ENCODE measurements around the gene RHEBL1. TPM values are rescaled to one million over a fixed set of nuclear protein-coding genes. Genes with fewer than 3 reads are reported as not detected.

Gene RHEBL1, protein sequence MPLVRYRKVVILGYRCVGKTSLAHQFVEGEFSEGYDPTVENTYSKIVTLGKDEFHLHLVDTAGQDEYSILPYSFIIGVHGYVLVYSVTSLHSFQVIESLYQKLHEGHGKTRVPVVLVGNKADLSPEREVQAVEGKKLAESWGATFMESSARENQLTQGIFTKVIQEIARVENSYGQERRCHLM
- 0.24 TPM in 1 of 2 replicates, not detected in the other for total RNA-seq

DNA sequence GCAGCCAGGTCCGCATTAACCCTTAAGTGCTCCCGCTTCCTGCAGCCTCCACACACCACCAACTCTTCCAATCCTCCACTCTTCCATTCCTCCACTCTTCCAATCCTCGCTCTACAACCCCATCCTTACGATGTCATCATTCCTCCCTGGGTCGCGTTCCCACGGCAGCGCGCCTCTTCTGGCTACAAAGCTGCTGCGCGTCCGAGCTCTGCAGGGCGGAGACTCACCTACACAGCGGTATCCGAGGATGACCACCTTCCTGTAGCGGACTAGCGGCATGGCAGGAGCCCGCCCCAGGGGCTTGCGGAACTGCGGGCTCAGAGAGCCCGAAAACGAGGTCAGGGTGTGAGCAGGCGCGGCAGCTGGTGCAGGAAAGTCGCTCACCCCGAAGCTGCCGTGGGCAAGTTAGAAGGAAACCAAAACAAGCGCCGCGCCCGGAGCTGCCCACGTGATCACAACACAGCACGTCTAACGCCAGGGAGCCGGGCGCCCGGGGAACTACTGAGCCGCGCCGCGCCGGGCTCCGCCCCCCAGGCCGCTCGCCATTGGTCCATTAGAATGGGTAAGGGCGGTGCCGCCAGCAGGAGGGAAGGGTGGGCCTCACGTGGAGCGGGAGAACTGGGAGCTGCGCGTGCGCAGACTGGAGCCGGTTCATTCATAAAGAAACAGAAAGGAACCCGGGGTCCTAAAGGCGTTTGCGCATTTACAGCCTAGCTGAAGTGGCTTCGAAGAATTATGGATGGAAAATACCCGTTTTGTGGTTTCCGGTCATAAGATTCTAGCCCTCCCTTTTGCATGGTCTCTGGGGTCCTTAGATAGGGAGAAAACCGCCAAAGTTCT lies at the start of gene RHEBL1:
Gene RHEBL1, minus strand, starts transcription at position 473 of the 840 bp plus-strand sequence. Its CDS starts 194 bp downstream, at position 279.

DNA sequence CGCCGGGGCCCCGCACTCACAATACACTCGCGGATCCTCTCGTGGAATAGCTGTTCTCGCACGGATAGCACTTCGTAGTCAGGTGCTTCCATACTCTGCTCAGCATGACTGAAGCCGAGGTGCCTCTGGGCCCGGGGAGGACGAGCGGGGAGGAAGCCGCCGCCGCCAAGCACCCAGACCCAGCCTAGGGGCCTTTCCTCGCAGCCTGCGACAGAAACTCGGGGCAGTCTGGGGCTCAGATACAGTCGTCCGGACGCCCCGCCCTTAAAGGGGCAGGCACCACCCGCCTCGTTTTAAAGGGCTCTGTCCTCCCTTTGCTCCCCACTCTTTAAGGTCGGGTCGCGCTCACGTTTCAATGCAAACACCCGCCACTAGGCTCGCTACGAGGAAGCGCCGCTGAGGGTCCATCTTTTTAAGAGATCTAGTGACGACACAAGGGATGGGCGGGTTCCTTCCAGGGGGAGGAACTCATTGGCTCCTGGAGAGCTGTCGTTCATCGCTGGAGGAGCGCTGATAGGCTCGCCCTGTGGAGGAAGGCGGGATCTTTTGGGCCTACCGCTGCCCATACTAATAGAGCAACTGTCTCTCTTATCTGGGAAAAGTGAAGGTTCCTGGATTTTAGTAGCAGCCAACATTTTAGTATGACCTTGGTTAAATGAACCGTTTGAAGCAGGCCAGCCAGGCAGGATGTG lies 40.8 kb upstream of the RHEBL1 start, which contains the start of gene LMBR1L:
Gene LMBR1L, minus strand, starts transcription at position 384 of the 692 bp plus-strand sequence. Its CDS starts 292 bp downstream, at position 92.

DNA sequence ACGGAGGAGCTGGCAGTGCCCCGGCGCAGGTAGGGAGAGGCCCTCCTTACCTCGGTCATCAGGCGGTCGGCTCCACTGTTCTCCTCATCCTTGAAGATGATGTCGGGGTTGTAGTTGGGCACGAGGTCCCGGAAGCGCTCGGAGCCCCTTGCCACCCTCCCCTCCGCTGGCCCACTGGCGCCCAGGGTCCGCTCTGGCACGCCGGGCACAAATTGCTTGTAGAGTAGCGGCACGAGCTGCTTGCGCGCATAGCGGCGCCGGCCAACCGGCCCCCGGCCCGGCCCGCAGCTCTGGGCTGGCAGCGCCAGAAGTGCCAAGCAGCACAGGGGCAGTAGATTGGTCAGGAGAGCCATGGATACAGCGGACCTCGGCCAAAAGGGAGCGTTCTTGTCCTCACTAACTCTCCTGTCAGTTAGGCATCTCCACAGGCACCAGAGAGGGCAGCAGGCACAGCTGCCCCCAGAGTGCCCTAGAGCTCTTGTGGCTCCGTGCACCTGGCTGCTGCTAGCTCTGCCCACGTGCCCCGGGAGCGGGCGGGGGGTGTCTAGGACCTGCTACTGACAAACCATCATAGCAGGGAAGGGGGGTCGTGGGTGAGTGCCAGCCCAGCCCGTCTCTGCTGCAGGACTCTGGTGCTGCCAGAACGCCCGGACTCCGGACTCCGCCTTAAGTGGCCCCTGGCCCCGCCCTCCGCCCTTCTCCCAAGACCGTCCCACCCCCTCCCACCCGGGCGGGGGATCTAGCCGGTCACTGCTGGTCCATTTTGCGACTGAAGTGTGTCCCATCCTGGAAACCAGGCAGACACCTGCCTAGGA lies 24.6 kb upstream of the RHEBL1 start, which contains the start of gene DHH:
Gene DHH, minus strand, starts transcription at position 642 of the 815 bp plus-strand sequence. Its CDS starts 289 bp downstream, at position 353.

DNA sequence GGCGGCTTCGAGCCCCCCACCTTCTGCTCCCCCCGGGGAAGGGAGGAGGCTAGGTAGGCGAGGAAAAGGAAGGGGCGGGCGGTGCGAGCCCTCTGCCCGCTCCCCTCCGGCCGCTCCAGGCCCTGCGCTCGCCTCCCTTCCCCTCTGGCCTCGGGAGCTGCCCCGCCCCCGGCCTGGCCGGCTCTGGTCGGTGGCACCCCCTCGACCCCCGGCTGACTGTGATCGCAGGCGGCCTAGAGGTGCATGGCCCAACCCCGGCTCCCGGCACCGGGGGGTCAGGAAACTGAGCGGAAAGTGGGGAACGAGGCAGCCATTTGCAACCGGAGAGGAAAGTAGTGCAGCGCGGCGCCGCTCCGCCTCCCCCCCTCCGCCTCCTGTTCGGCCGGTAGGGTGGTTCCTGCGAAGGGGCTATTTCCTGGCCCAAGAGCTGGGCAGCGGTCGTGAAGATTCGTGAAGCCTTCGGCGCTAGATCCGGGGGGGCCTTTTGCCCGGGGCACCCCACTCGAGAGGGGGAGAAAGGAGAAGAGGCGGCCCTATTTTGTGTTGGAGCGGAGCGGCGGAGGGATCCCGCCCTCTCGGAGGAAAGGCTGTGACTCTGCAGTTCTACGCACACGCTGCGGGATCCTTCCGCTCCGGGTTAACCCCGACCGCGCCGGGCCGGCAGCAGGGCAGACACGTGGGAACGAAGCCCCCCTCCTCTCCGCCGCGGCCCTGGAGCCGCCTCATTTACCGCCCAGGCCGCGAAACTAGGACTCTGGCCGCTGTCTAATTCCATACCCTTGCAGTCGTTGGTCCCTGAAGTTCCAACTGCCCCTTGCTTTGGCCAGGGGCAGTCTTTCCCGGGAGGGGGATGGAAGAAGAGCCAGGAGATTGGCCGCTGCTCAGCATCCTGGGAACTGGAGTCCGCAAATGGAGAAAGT lies 9.3 kb downstream of the RHEBL1 start, which contains the start of gene KMT2D:
Gene KMT2D, minus strand, starts transcription at position 558 of the 920 bp plus-strand sequence. CDS start 5,470 bp downstream, outside the sequence.

DNA sequence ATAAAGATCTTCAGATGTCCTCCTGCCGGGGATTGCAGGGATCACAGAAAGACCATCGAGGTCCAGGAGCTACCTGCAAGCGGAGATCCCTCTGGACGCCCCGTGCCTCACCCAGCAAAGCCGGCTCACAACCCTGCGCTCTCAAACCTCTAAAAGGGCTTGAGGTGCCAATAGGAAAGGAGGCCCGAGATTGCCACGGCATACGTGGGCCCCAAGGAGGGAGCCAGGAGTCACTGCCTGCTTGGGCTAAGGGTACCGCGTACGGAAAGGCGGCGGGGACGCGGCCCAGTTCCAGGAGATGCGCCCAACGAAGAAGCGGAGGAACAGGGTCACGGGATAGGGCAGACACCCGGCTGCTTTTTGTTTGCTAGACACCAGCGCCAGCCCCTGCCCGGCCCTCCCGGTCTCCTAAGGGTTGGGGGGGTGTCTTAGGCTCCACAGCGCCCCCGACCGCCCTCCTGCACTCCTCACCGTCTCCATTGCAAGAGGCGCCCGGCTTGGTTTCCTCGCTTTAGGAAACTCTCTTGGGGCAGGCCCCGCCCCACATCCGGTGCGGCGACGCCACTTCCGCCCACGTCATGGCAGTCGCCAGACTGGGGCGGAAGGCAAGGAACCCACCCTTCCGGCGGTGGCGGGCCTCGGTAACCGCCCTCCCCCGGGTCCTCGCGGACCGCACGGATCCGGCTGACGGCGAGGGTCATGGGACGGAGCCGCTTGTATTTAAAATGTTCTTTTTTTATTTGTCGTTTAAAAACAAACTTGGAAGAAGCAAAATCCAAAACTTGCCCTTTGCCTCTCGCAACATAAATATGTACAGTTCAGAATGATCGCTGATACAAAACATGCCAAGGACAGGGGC lies 51.3 kb downstream of the RHEBL1 start, which contains the start of gene PRKAG1:
Gene PRKAG1, minus strand, starts transcription at position 516 of the 859 bp plus-strand sequence. Its CDS starts 36 bp downstream, at position 480.

Other genes starting within 250 kb of the RHEBL1 start
- gene DDX23, start 217.8 kb downstream of the RHEBL1 start, total RNA-seq, result 62.7 and 81.0 TPM in 2 replicates
- 0.43 and 7.5 TPM in 2 replicates for gene RND1, start 204.1 kb downstream of the RHEBL1 start, total RNA-seq
- gene FKBP11, start 144.5 kb downstream of the RHEBL1 start, total RNA-seq, result 5.8 and 9.2 TPM in 2 replicates
- 26.6 and 34.9 TPM in 2 replicates for gene ARF3, start 112.5 kb downstream of the RHEBL1 start, total RNA-seq
- gene WNT10B, start 98.2 kb downstream of the RHEBL1 start, total RNA-seq, result under 0.01 TPM in 1 of 2 replicates, not detected in the other
- not detected in 2 replicates for gene WNT1, start 91.7 kb downstream of the RHEBL1 start, total RNA-seq
- 0.43 and 0.48 TPM in 2 replicates for gene DDN, start 70.6 kb downstream of the RHEBL1 start, total RNA-seq
- gene PRKAG1, start 51.2 kb downstream of the RHEBL1 start, total RNA-seq, result 59.8 and 69.1 TPM in 2 replicates
- 22.0 and 24.3 TPM in 2 replicates for gene KMT2D, start 9.2 kb downstream of the RHEBL1 start, total RNA-seq
- under 0.01 TPM in 1 of 2 replicates, not detected in the other for gene DHH, start 24.8 kb upstream of the RHEBL1 start, total RNA-seq
- 32.2 and 36.4 TPM in 2 replicates for gene LMBR1L, start 40.9 kb upstream of the RHEBL1 start, total RNA-seq
- 247 and 684 TPM in 2 replicates for gene TUBA1B, start 61.4 kb upstream of the RHEBL1 start, total RNA-seq
- gene TUBA1A, start 119.1 kb upstream of the RHEBL1 start, total RNA-seq, result 5.1 and 508 TPM in 2 replicates
- 301 and 310 TPM in 2 replicates for gene TUBA1C, start 195.1 kb upstream of the RHEBL1 start, total RNA-seq
- gene PRPH, start 225.2 kb upstream of the RHEBL1 start, total RNA-seq, result not detected in 2 replicates

All from tracheal epithelial cell (primary cell).